ENCODE results near the gene EN2.
A peak's percentile ranks its signal among the peaks of the same experiment; 100 is the strongest.

GRCh38 chr7:155466814-155467733, 9.1 kb downstream of the EN2 start:
- TF ChIP-seq POLR2A (IDR thresholded peaks at IDR 0.05; ENCODE audit: low read depth, low read length) (no peak), POLR2AphosphoS5 (IDR thresholded peaks at IDR 0.05; ENCODE audit: low read depth, low read length) (no peak), TAF1 (IDR thresholded peaks at IDR 0.05; ENCODE audit: low read depth, low read length) (no peak), POU2F2 (IDR thresholded peaks at IDR 0.05; ENCODE audit: low read depth, low read length) (peak; percentile 84; the same call in 1 of the 2 replicates), SPI1 (IDR thresholded peaks at IDR 0.05; ENCODE audit: low read depth, low read length) (no peak)
